Uterus (tissue), 2 donors: ENCODE data around the gene RAB27A.
A peak's percentile ranks its signal among the peaks of the same experiment; 100 is the strongest.

Experiments used
- CTCF ChIP-seq, 4 experiments: fragments of 200-600 bp in 2 of 4; fragments of 450-650 bp in 2 of 4; sonication (generic) in 2 of 4; IDR thresholded peaks; one replicate each; pipeline ENCODE4 v1.5.1; 2016 to 2019; ENCODE audit warnings: antibody characterized with exemption in 4 of 4, mild to moderate bottlenecking in 2 of 4, moderate library complexity in 1 of 4
- POLR2A ChIP-seq, 2 donors: fragments of 450-650 bp; IDR thresholded peaks; one replicate each; pipeline ENCODE4 v1.6.1; 2016; ENCODE audit warnings: antibody characterized with exemption in 2 of 2, mild to moderate bottlenecking in 1 of 2, moderate library complexity in 1 of 2

GRCh38 chr15:55168350-55168974 is 121.2 kb downstream of the RAB27A start:
- TF ChIP-seq CTCF (IDR thresholded peaks at IDR 0.05) (peak in 2 of 4 experiments; percentile 35 to 39), POLR2A (IDR thresholded peaks at IDR 0.05) (no peak)
